Measurements from ENCODE around the gene PLEKHG4B.
"Not testable (repeated sequence)": the region's sequence is repeated elsewhere in the genome, so short reads cannot be mapped to it uniquely, and the experiment has no call there.

PLEKHG4B gene

GRCh38 chr5:219460-219863, 127.5 kb downstream of the PLEKHG4B start:
- FAIRE-seq (no peak), DNase-seq (ENCODE audit: insufficient read length) (no peak)
- TF ChIP-seq POLR2AphosphoS5 (IDR thresholded peaks at IDR 0.05; ENCODE audit: low read depth, low read length) (no peak), POLR2A (IDR thresholded peaks at IDR 0.05; ENCODE audit: low read depth, low read length) (no peak), TAF1 (IDR thresholded peaks at IDR 0.05; ENCODE audit: borderline replicate concordance, low read depth, low read length) (no peak)

- FAIRE-seq, result no peak
- TF ChIP-seq TAF1 (IDR thresholded peaks at IDR 0.05; ENCODE audit: borderline replicate concordance, low read depth, low read length), result no peak
- no peak for TF ChIP-seq POLR2A (IDR thresholded peaks at IDR 0.05; ENCODE audit: low read depth, low read length)
- no peak for TF ChIP-seq POLR2AphosphoS5 (IDR thresholded peaks at IDR 0.05; ENCODE audit: low read depth, low read length)
- DNase-seq (ENCODE audit: insufficient read length), result no peak
These were observed 128.0 kb downstream of the PLEKHG4B start for GRCh38 chr5:219991-220390.

GRCh38 chr5:222951-223715, 131.2 kb downstream of the PLEKHG4B start:
- DNase-seq (ENCODE audit: insufficient read length); FAIRE-seq: not testable (repeated sequence)

- FAIRE-seq (no peak), DNase-seq (ENCODE audit: insufficient read length) (no peak)
- no peak for TF ChIP-seq POLR2A (IDR thresholded peaks at IDR 0.05; ENCODE audit: low read depth, low read length)
- no peak for TF ChIP-seq POLR2AphosphoS5 (IDR thresholded peaks at IDR 0.05; ENCODE audit: low read depth, low read length)
- no peak for TF ChIP-seq TAF1 (IDR thresholded peaks at IDR 0.05; ENCODE audit: borderline replicate concordance, low read depth, low read length)
These were observed 131.8 kb downstream of the PLEKHG4B start for GRCh38 chr5:223791-224190.

GRCh38 chr5:225334-225733, 133.4 kb downstream of the PLEKHG4B start:
- DNase-seq (ENCODE audit: insufficient read length) (no peak), FAIRE-seq (no peak)
- TF ChIP-seq TAF1 (IDR thresholded peaks at IDR 0.05; ENCODE audit: borderline replicate concordance, low read depth, low read length), result no peak

GRCh38 chr5:227375-227774, 135.4 kb downstream of the PLEKHG4B start:
- DNase-seq (ENCODE audit: insufficient read length); FAIRE-seq: not testable (repeated sequence)

GRCh38 chr5:228886-229285, 136.9 kb downstream of the PLEKHG4B start:
- FAIRE-seq, result no peak
- TF ChIP-seq POLR2A (IDR thresholded peaks at IDR 0.05; ENCODE audit: low read depth, low read length) (no peak), POLR2AphosphoS5 (IDR thresholded peaks at IDR 0.05; ENCODE audit: low read depth, low read length) (no peak), TAF1 (IDR thresholded peaks at IDR 0.05; ENCODE audit: borderline replicate concordance, low read depth, low read length) (no peak)
- DNase-seq (ENCODE audit: insufficient read length), result no peak

GRCh38 chr5:230711-231110, 138.7 kb downstream of the PLEKHG4B start:
- TF ChIP-seq POLR2AphosphoS5 (IDR thresholded peaks at IDR 0.05; ENCODE audit: low read depth, low read length) (no peak), POLR2A (IDR thresholded peaks at IDR 0.05; ENCODE audit: low read depth, low read length) (no peak), TAF1 (IDR thresholded peaks at IDR 0.05; ENCODE audit: borderline replicate concordance, low read depth, low read length) (no peak)
- DNase-seq (ENCODE audit: insufficient read length) (no peak), FAIRE-seq (no peak)

GRCh38 chr5:231661-232060, 139.7 kb downstream of the PLEKHG4B start:
- DNase-seq (ENCODE audit: insufficient read length) (no peak), FAIRE-seq (no peak)
- TF ChIP-seq POLR2A (IDR thresholded peaks at IDR 0.05; ENCODE audit: low read depth, low read length) (no peak), TAF1 (IDR thresholded peaks at IDR 0.05; ENCODE audit: borderline replicate concordance, low read depth, low read length) (no peak), POLR2AphosphoS5 (IDR thresholded peaks at IDR 0.05; ENCODE audit: low read depth, low read length) (no peak)

GRCh38 chr5:233426-233825, 141.5 kb downstream of the PLEKHG4B start:
- not testable (repeated sequence) for DNase-seq (ENCODE audit: insufficient read length); FAIRE-seq

- TF ChIP-seq TAF1 (IDR thresholded peaks at IDR 0.05; ENCODE audit: borderline replicate concordance, low read depth, low read length), result no peak
- no peak for TF ChIP-seq POLR2AphosphoS5 (IDR thresholded peaks at IDR 0.05; ENCODE audit: low read depth, low read length)
- TF ChIP-seq POLR2A (IDR thresholded peaks at IDR 0.05; ENCODE audit: low read depth, low read length), result no peak
- no peak for DNase-seq (ENCODE audit: insufficient read length)
- FAIRE-seq, result no peak
These were observed 142.5 kb downstream of the PLEKHG4B start for GRCh38 chr5:234450-234849.

- DNase-seq (ENCODE audit: insufficient read length); FAIRE-seq: not testable (repeated sequence)
These were observed 143.6 kb downstream of the PLEKHG4B start for GRCh38 chr5:235527-235926.

- not testable (repeated sequence) for FAIRE-seq; DNase-seq (ENCODE audit: insufficient read length)
These were observed 146.0 kb downstream of the PLEKHG4B start for GRCh38 chr5:237931-238330.
